Measurements from ENCODE around the gene SOX5. TPM values are rescaled to one million over a fixed set of nuclear protein-coding genes. Genes with fewer than 3 reads are reported as not detected.

SOX5 gene
- total and polyA plus RNA-seq, 9 of the 15 experiments (the other 6 are each of a cell fraction or from before 2014, with no cell fraction given) = 8.3 to 16.5 (median 11.9) TPM

DNA sequence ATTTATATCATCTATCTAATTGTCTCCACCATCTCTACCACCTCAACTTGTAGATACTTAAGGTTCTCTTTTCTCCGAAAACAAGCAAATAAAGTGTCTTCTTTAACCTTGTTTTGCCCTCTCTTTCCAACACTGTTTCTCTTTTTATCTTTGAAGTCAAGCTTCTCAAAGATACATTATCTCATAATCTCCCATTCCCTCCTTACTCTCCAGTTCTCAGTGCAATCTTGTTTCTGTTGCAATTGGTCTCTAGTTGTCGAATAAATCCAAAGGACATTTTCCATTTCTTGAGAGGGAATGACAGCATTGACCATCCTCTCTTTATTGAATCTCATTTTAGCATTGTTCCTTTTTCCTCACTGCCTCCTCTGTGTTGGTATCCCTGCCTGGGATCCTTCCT lies 383.3 kb downstream of the SOX5 start (continued):
- TF ChIP-seq TAF15 (IDR thresholded peaks at IDR 0.05; ENCODE audit: low read depth, low read length) (no peak), HES1 (IDR thresholded peaks at IDR 0.05; ENCODE audit: low read depth) (0 out of 2 replicates have a peak, but pooled peaks have one; percentile 18), NR3C1 (CRISPR knock-in tag; IDR thresholded peaks at IDR 0.05) (no peak), SOX6 (IDR thresholded peaks at IDR 0.05) (peak; percentile 14; the same call in 1 of the 2 replicates), FOXP1 (CRISPR knock-in tag; IDR thresholded peaks at IDR 0.05) (no peak), SMARCE1 (IDR thresholded peaks at IDR 0.05) (0 out of 2 replicates have a peak, but pooled peaks have one; percentile 27), FUS (optimal IDR thresholded peaks at IDR 0.05; ENCODE audit: low read depth, low read length) (no peak), PTRF (tag; IDR thresholded peaks at IDR 0.05) (no peak), MXD1 (CRISPR knock-in tag; IDR thresholded peaks at IDR 0.05; ENCODE audit: borderline replicate concordance, poor library complexity, severe bottlenecking) (no peak), FOXK1 (CRISPR knock-in tag; IDR thresholded peaks at IDR 0.05; ENCODE audit: borderline replicate concordance) (no peak), ELF2 (CRISPR knock-in tag; IDR thresholded peaks at IDR 0.05) (no peak), SNRNP70 (optimal IDR thresholded peaks at IDR 0.05; ENCODE audit: low read depth, low read length) (no peak), ZNF639 (CRISPR knock-in tag; conservative IDR thresholded peaks at IDR 0.05 in 1 of 2, IDR thresholded peaks at IDR 0.05 in 1 of 2) (no peak), HDAC2 (IDR thresholded peaks at IDR 0.05) (no peak), MEIS2 (IDR thresholded peaks at IDR 0.05; ENCODE audit: partially characterized antibody) (peak; percentile 30), TCF3 (CRISPR knock-in tag; IDR thresholded peaks at IDR 0.05) (no peak), CHD2 (IDR thresholded peaks at IDR 0.05; ENCODE audit: low read depth, low read length) (no peak), SIX5 (IDR thresholded peaks at IDR 0.05; ENCODE audit: borderline replicate concordance in 1 of 2, insufficient read depth in 1 of 2, low read depth in 1 of 2, low read length in 2 of 2) (no peak)
- TF ChIP-seq, protein P1, sequence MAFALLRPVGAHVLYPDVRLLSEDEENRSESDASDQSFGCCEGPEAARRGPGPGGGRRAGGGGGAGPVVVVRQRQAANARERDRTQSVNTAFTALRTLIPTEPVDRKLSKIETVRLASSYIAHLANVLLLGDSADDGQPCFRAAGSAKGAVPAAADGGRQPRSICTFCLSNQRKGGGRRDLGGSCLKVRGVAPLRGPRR (CRISPR knock-in tag; IDR thresholded peaks at IDR 0.05) = no peak
- TF ChIP-seq, protein P2, sequence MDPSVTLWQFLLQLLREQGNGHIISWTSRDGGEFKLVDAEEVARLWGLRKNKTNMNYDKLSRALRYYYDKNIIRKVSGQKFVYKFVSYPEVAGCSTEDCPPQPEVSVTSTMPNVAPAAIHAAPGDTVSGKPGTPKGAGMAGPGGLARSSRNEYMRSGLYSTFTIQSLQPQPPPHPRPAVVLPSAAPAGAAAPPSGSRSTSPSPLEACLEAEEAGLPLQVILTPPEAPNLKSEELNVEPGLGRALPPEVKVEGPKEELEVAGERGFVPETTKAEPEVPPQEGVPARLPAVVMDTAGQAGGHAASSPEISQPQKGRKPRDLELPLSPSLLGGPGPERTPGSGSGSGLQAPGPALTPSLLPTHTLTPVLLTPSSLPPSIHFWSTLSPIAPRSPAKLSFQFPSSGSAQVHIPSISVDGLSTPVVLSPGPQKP (CRISPR knock-in tag; IDR thresholded peaks at IDR 0.05) = no peak
- TF ChIP-seq, protein P3, sequence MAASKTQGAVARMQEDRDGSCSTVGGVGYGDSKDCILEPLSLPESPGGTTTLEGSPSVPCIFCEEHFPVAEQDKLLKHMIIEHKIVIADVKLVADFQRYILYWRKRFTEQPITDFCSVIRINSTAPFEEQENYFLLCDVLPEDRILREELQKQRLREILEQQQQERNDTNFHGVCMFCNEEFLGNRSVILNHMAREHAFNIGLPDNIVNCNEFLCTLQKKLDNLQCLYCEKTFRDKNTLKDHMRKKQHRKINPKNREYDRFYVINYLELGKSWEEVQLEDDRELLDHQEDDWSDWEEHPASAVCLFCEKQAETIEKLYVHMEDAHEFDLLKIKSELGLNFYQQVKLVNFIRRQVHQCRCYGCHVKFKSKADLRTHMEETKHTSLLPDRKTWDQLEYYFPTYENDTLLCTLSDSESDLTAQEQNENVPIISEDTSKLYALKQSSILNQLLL (CRISPR knock-in tag; IDR thresholded peaks at IDR 0.05; ENCODE audit: borderline replicate concordance) = no peak
